Panc1 (cell line): ENCODE results near the gene MOGAT3. TPM values are rescaled to one million over a fixed set of nuclear protein-coding genes. Genes with fewer than 3 reads are reported as not detected.

Experiments used
- ATAC-seq: fragments of 200-7000 bp; cut with Tn5 transposase; 2 replicates; pipeline ENCODE4 v1.9.1; 2020; ENCODE audit warnings: mild to moderate bottlenecking, moderate library complexity
- BruUV-seq: library from RNA; stranded (reverse); fragments of 400-500 nt; replicated peaks from 2 replicates; lab custom pipeline; 2021; lab: Mats Ljungman, UMichigan
- CTCF ChIA-PET: fragments of 300-600 bp; sonication (Branson Sonifier 250); formaldehyde crosslinking; loops from one replicate; lab custom pipeline; 2022; ENCODE audit warnings: antibody characterized with exemption; lab: Charles Lee
- POLR2A ChIA-PET: fragments of 300-600 bp; sonication (Branson Sonifier 250); formaldehyde crosslinking; loops from one replicate; lab custom pipeline; 2022; ENCODE audit warnings: antibody characterized with exemption; lab: Charles Lee
- DNase-seq: peaks from one replicate; pipeline ENCODE4 v3.0.0-alpha.2; 2010; ENCODE audit warnings: low read depth, low spot score
- H3K27ac ChIP-seq: 2 replicates; pipeline ENCODE4 v1.5.1; 2011; ENCODE audit warnings: mild to moderate bottlenecking, low read length, inconsistent platforms
- H3K27me3 ChIP-seq: fragments of 200-500 bp; sonication (Bioruptor generic); 2 replicates; pipeline ENCODE4 v1.6.0; 2014; ENCODE audit warnings: low read length, inconsistent platforms; ENCODE audit not compliant: control insufficient read depth, insufficient read depth
- H3K36me3 ChIP-seq: fragments of 200-500 bp; sonication (Bioruptor generic); 2 replicates; pipeline ENCODE4 v1.5.1; 2014; ENCODE audit warnings: inconsistent platforms, mild to moderate bottlenecking, low read length, moderate library complexity; ENCODE audit not compliant: control insufficient read depth, insufficient read depth
- H3K4me1 ChIP-seq: 2 replicates; pipeline ENCODE4 v1.5.1; 2011; ENCODE audit warnings: inconsistent platforms, mild to moderate bottlenecking, low read length, moderate library complexity; ENCODE audit not compliant: control insufficient read depth, insufficient read depth
- H3K4me3 ChIP-seq, 2 experiments: 2 replicates each; pipeline ENCODE4 v1.5.1; 2011 to 2012; ENCODE audit warnings: low read depth in 2 of 2, low read length in 2 of 2, mild to moderate bottlenecking in 2 of 2, inconsistent platforms in 1 of 2, moderate library complexity in 1 of 2
- H3K9me3 ChIP-seq: fragments of 200-500 bp; sonication (Bioruptor generic); 2 replicates; pipeline ENCODE4 v1.5.1; 2014; ENCODE audit warnings: low read depth, mild to moderate bottlenecking, inconsistent platforms, low read length, moderate library complexity; ENCODE audit not compliant: control insufficient read depth, insufficient read depth
- POLR2AphosphoS5 ChIP-seq: IDR thresholded peaks from 2 replicates; pipeline ENCODE4 v1.6.1; 2012; ENCODE audit warnings: mild to moderate bottlenecking, low read depth, low read length, moderate library complexity
- SIN3A ChIP-seq: IDR thresholded peaks from 2 replicates; pipeline ENCODE4 v1.6.1; 2012; ENCODE audit warnings: low read depth, mild to moderate bottlenecking, low read length, moderate library complexity, borderline replicate concordance; ENCODE audit not compliant: insufficient read depth
- TCF7L2 ChIP-seq: IDR thresholded peaks from 2 replicates; pipeline ENCODE4 v1.6.1; 2011; ENCODE audit warnings: mild to moderate bottlenecking, low read depth, low read length, inconsistent platforms
- in situ Hi-C: cut with HindIII; loops from 2 replicates; pipeline ENCODE4 v1.10.0; 2016; ENCODE audit warnings: low sequenced_read_pairs, low pct_unique_long_range_greater_than_20kb
- intact Hi-C: fragments of 100-400 bp; cut with micrococcal nuclease; formaldehyde crosslinking; loops from one replicate; pipeline ENCODE4 v1.10.0; 2022; ENCODE audit not compliant: unreplicated experiment
- total RNA-seq: library from RNA; stranded (reverse); gene quantifications from one replicate; pipeline ENCODE4 v1.2.1, GENCODE V29; 2021; ENCODE audit not compliant: unreplicated experiment
- TF ChIP-seq, protein P1 (sequence below): fragments of 450-650 bp; IDR thresholded peaks from 2 replicates; pipeline ENCODE4 v1.5.1; 2017; ENCODE audit warnings: mild to moderate bottlenecking
- TF ChIP-seq, protein P2 (sequence below), 2 experiments: IDR thresholded peaks; 2 replicates each; pipeline ENCODE4 v1.6.1; 2011 to 2012; ENCODE audit warnings: low read depth in 2 of 2, control low read depth in 1 of 2, low read length in 1 of 2, mild to moderate bottlenecking in 1 of 2, moderate library complexity in 1 of 2; ENCODE audit not compliant: insufficient read depth in 1 of 2

The MOGAT3 gene
- total RNA-seq, 1 experiment from 2014 or later: 0.23 TPM

DNA sequence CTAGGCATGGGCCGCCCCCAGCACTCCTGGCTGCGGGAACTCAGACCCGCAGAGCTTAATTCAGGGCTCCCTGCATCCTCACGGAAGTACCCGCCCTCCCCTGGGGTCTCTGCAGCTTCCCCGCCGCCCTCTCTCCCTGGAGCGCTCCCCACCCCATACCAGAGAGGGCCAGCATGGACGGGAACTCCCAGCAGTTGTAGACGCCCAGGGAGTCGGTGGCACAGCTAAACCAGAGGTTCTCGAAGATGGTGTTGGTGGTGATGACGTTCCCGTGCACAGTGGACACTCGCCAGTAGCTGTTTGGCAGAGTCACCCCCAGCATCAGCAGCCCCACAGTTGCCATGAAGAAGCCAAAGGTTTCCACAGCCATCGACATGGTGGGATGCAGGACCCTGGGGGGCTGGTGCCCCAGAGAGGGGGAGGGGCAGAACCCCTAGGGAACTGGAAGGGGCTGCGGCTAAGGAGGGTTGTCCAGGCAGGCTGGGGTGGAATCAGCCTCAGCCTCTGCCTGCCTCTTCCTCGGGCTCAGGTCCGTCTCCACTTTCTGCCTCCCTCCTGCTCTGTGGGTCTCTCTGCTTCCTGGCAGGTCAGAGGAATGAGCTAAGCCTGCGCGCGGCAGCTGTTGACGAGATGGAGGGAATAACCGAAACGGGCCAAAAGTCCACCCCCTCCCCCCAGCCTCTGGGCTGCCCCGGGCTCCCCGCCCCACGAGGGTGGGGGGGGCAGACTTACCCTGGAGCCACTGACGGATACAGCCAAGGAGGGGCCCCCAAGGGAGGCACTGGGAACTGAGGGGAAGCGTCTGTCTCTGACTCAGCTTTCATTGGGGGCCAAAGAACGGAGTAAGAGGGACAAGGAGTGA is 36.6 kb upstream of the MOGAT3 start, which contains the start of gene CLDN15:
Gene CLDN15 (minus strand): TSS at position 597 of the 862 bp plus-strand sequence. CDS start 221 bp downstream, at position 376.
- Histone ChIP-seq H3K4me1 (no peaks in the 10 kb centered on the region), H3K36me3 (no peaks in the 10 kb centered on the region), H3K9me3 (no peaks in the 10 kb centered on the region), H3K4me3 (no peak within 1 kb of the TSS), H3K27ac (no peak within 1 kb of the TSS), H3K27me3 (no peaks in the 10 kb centered on the region)
- BruUV-seq: no TSS peak
- DNase-seq (no peak), ATAC-seq (no peak)
- POLR2A ChIA-PET: no interaction called here
- TF ChIP-seq, protein P1, sequence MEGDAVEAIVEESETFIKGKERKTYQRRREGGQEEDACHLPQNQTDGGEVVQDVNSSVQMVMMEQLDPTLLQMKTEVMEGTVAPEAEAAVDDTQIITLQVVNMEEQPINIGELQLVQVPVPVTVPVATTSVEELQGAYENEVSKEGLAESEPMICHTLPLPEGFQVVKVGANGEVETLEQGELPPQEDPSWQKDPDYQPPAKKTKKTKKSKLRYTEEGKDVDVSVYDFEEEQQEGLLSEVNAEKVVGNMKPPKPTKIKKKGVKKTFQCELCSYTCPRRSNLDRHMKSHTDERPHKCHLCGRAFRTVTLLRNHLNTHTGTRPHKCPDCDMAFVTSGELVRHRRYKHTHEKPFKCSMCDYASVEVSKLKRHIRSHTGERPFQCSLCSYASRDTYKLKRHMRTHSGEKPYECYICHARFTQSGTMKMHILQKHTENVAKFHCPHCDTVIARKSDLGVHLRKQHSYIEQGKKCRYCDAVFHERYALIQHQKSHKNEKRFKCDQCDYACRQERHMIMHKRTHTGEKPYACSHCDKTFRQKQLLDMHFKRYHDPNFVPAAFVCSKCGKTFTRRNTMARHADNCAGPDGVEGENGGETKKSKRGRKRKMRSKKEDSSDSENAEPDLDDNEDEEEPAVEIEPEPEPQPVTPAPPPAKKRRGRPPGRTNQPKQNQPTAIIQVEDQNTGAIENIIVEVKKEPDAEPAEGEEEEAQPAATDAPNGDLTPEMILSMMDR: no peak
- TF ChIP-seq, protein P2, sequence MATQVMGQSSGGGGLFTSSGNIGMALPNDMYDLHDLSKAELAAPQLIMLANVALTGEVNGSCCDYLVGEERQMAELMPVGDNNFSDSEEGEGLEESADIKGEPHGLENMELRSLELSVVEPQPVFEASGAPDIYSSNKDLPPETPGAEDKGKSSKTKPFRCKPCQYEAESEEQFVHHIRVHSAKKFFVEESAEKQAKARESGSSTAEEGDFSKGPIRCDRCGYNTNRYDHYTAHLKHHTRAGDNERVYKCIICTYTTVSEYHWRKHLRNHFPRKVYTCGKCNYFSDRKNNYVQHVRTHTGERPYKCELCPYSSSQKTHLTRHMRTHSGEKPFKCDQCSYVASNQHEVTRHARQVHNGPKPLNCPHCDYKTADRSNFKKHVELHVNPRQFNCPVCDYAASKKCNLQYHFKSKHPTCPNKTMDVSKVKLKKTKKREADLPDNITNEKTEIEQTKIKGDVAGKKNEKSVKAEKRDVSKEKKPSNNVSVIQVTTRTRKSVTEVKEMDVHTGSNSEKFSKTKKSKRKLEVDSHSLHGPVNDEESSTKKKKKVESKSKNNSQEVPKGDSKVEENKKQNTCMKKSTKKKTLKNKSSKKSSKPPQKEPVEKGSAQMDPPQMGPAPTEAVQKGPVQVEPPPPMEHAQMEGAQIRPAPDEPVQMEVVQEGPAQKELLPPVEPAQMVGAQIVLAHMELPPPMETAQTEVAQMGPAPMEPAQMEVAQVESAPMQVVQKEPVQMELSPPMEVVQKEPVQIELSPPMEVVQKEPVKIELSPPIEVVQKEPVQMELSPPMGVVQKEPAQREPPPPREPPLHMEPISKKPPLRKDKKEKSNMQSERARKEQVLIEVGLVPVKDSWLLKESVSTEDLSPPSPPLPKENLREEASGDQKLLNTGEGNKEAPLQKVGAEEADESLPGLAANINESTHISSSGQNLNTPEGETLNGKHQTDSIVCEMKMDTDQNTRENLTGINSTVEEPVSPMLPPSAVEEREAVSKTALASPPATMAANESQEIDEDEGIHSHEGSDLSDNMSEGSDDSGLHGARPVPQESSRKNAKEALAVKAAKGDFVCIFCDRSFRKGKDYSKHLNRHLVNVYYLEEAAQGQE (IDR thresholded peaks at IDR 0.05; ENCODE audit: insufficient read depth in 1 of 2, low read depth in 2 of 2, low read length in 1 of 2): no peak
- no peak for TF ChIP-seq SIN3A
- TF ChIP-seq TCF7L2: no peak
- CTCF ChIA-PET: interaction anchor here (0.6 kb wide), 1 partner anchor 25 kb away, joined by 4 read pairs; no protein-coding TSS in a partner anchor
- intact Hi-C loops: no loop called here
- in situ Hi-C loops: no loop called here

DNA sequence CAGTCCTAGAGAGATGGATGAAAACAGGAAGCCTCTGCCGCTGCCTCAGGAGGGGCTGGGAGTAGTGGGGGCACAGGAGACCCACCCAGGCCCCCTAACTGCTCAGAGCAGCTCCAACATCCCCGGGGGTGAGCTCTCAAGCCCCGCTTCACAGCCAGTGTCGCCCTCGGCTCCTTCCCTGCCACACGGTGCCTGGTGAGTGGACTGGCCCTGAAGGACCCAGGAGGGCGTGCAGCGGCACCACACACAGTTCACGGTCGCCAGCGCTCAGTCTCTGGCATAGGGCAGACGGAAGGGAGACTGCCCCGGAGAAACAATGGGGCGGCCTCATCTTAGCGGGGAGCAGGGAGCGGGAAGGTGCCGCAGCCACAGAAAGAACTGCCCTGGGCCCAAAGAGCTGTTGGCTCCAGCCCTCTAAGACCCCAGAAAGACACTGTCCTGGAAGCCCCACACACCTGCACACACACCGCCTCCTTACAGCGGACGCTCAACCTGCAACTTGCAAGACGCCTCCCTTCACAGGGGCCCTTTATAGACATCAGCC is 35.5 kb upstream of the MOGAT3 start:
- BruUV-seq: no TSS peak
- no peak overlapping the region for H3K4me3 ChIP-seq
- peaks cover 6% of the 10 kb centered on the region; the same call in 1 of the 2 replicates for H3K4me1 ChIP-seq
- ChIA-PET CTCF (no interaction called here), POLR2A (no interaction called here)
- in situ Hi-C loops: no loop called here
- no peaks in the 10 kb centered on the region for H3K9me3 ChIP-seq
- H3K36me3 ChIP-seq: no peaks in the 10 kb centered on the region
- ATAC-seq (no peak), DNase-seq (no peak)
- TF ChIP-seq, protein P1: no peak
- TF ChIP-seq TCF7L2 (no peak), SIN3A (no peak), POLR2AphosphoS5 (no peak)
- TF ChIP-seq, protein P2 (IDR thresholded peaks at IDR 0.05; ENCODE audit: insufficient read depth in 1 of 2, low read depth in 2 of 2, low read length in 1 of 2): no peak
- intact Hi-C loops: no loop called here
- no peak overlapping the region for H3K27ac ChIP-seq
- H3K27me3 ChIP-seq: no peaks in the 10 kb centered on the region
